Activated CD8-positive, alpha-beta memory T cell treated with anti-CD3 and anti-CD28 coated beads, Interleukin-2, amount 10 ng/mL, durations not matched to agents 7 days and 5 days (primary cell): ENCODE measurements around the gene TRIM47. TPM values are rescaled to one million over a fixed set of nuclear protein-coding genes. Genes with fewer than 3 reads are reported as not detected.

Source experiments
- ATAC-seq: fragments of 150-1000 bp; cut with Tn5 transposase; one replicate; pipeline ENCODE4 v1.10.0; 2021; ENCODE audit warnings: moderate library complexity
- CTCF ChIA-PET: fragments of 350-600 bp; sonication (Branson Sonifier 250); formaldehyde crosslinking; loops from one replicate; lab custom pipeline; 2021; ENCODE audit warnings: antibody characterized with exemption; lab: Charles Lee
- DNase-seq: peaks from one replicate; pipeline ENCODE4 v3.0.0-alpha.2; 2020
- H3K27ac Mint-ChIP-seq: one replicate; pipeline ENCODE4 v1.8.0; 2021; ENCODE audit warnings: mild to moderate bottlenecking, mixed read lengths
- H3K27me3 Mint-ChIP-seq: one replicate; pipeline ENCODE4 v1.8.0; 2021; ENCODE audit warnings: mixed read lengths
- H3K36me3 Mint-ChIP-seq: one replicate; pipeline ENCODE4 v1.8.0; 2021; ENCODE audit warnings: mild to moderate bottlenecking, mixed read lengths
- H3K4me1 Mint-ChIP-seq: one replicate; pipeline ENCODE4 v1.8.0; 2021; ENCODE audit warnings: mixed read lengths
- H3K4me3 Mint-ChIP-seq: one replicate; pipeline ENCODE4 v1.8.0; 2021; ENCODE audit warnings: mild to moderate bottlenecking, moderate library complexity, mixed read lengths
- H3K9me3 Mint-ChIP-seq: one replicate; pipeline ENCODE4 v1.8.0; 2022; ENCODE audit warnings: low read depth, mixed read lengths
- total RNA-seq, 2 experiments: library from RNA; stranded (reverse); gene quantifications; one replicate each; pipeline ENCODE4 v1.2.3, GENCODE V29; 2021

TRIM47 gene
- total RNA-seq, 2 experiments from 2014 or later, result 13.4 to 24.3 TPM

- Mint-ChIP-seq H3K4me1 (peaks cover 24% of the 10 kb centered on the region), H3K27me3 (no peaks in the 10 kb centered on the region), H3K4me3 (no peak overlapping the region), H3K36me3 (peaks cover 22% of the 10 kb centered on the region), H3K9me3 (no peaks in the 10 kb centered on the region), H3K27ac (no peak overlapping the region)
- CTCF ChIA-PET, result interaction anchor here (1.0 to 4.2 kb wide), 7 partner anchors 10 to 98 kb away, joined by 3 to 39 read pairs (median 4); partner anchors contain the start of gene GALK1
- ATAC-seq (no peak), DNase-seq (no peak)
Measured at GRCh38 chr17:75850928-75851692, 27.3 kb downstream of the TRIM47 start.

- Mint-ChIP-seq H3K27me3 (no peaks in the 10 kb centered on the region), H3K4me1 (peaks cover 31% of the 10 kb centered on the region), H3K27ac (no peak overlapping the region), H3K36me3 (peaks cover 24% of the 10 kb centered on the region), H3K4me3 (no peak overlapping the region), H3K9me3 (no peaks in the 10 kb centered on the region)
- CTCF ChIA-PET, result interaction anchor here (0.9 to 4.2 kb wide), 14 partner anchors 8 to 102 kb away, joined by 3 to 39 read pairs (median 4); partner anchors contain the start of genes GALK1 and TRIM47
- no peak for ATAC-seq
- DNase-seq, result no peak
Measured at GRCh38 chr17:75849724-75850123, 28.7 kb downstream of the TRIM47 start.

- Mint-ChIP-seq H3K9me3 (no peaks in the 10 kb centered on the region), H3K36me3 (peaks cover 24% of the 10 kb centered on the region), H3K27ac (no peak overlapping the region), H3K4me3 (no peak overlapping the region), H3K27me3 (no peaks in the 10 kb centered on the region), H3K4me1 (peaks cover 28% of the 10 kb centered on the region)
- DNase-seq (no peak), ATAC-seq (no peak)
- CTCF ChIA-PET, result interaction anchor here (1.0 to 4.2 kb wide), 14 partner anchors 9 to 95 kb away, joined by 3 to 39 read pairs (median 8); partner anchors contain the start of genes GALK1 and TRIM65
Measured at GRCh38 chr17:75849279-75849646, 29.1 kb downstream of the TRIM47 start.

- H3K36me3 Mint-ChIP-seq, result peaks cover 24% of the 10 kb centered on the region
- H3K4me3 Mint-ChIP-seq, result no peak overlapping the region
- ATAC-seq (peak; percentile 13), DNase-seq (peak; percentile 87)
- peak overlapping the region; percentile 68 for H3K27ac Mint-ChIP-seq
- no peaks in the 10 kb centered on the region for H3K9me3 Mint-ChIP-seq
- H3K4me1 Mint-ChIP-seq, result peaks cover 27% of the 10 kb centered on the region
- no peaks in the 10 kb centered on the region for H3K27me3 Mint-ChIP-seq
- CTCF ChIA-PET, result interaction anchor here (0.8 to 4.2 kb wide), 28 partner anchors 9 to 95 kb away, joined by 3 to 39 read pairs (median 4); partner anchors contain the start of genes GALK1 and TRIM65
Measured at GRCh38 chr17:75848523-75849278, 29.7 kb downstream of the TRIM47 start.

- no peaks in the 10 kb centered on the region for H3K27me3 Mint-ChIP-seq
- peaks cover 26% of the 10 kb centered on the region for H3K36me3 Mint-ChIP-seq
- ATAC-seq, result no peak
- DNase-seq, result no peak
- H3K4me1 Mint-ChIP-seq, result peaks cover 22% of the 10 kb centered on the region
- no peak overlapping the region for H3K4me3 Mint-ChIP-seq
- CTCF ChIA-PET, result interaction anchor here (0.6 to 4.2 kb wide), 25 partner anchors 8 to 94 kb away, joined by 3 to 39 read pairs (median 4); partner anchors contain the start of genes GALK1, TRIM47, TRIM65 and WBP2
- H3K9me3 Mint-ChIP-seq, result no peaks in the 10 kb centered on the region
- peak overlapping the region; percentile 68 for H3K27ac Mint-ChIP-seq
Measured at GRCh38 chr17:75847614-75848522, 30.5 kb downstream of the TRIM47 start.

GRCh38 chr17:75846692-75847613, 31.4 kb downstream of the TRIM47 start:
- CTCF ChIA-PET, result interaction anchor here (0.9 to 4.2 kb wide), 10 partner anchors 9 to 93 kb away, joined by 3 to 39 read pairs (median 9); partner anchors contain the start of genes GALK1, TRIM65 and WBP2
- H3K9me3 Mint-ChIP-seq, result no peaks in the 10 kb centered on the region
- DNase-seq, result no peak
- no peak overlapping the region for H3K27ac Mint-ChIP-seq
- no peak overlapping the region for H3K4me3 Mint-ChIP-seq
- H3K27me3 Mint-ChIP-seq, result no peaks in the 10 kb centered on the region
- peaks cover 29% of the 10 kb centered on the region for H3K36me3 Mint-ChIP-seq
- H3K4me1 Mint-ChIP-seq, result peaks cover 25% of the 10 kb centered on the region
- ATAC-seq, result no peak

GRCh38 chr17:75845933-75846691, 32.3 kb downstream of the TRIM47 start:
- Mint-ChIP-seq H3K27me3 (no peaks in the 10 kb centered on the region), H3K9me3 (no peaks in the 10 kb centered on the region), H3K27ac (peak overlapping the region; percentile 39), H3K36me3 (peaks cover 24% of the 10 kb centered on the region), H3K4me3 (no peak overlapping the region), H3K4me1 (peaks cover 25% of the 10 kb centered on the region)
- CTCF ChIA-PET, result interaction anchor here (0.9 to 4.2 kb wide), 10 partner anchors 9 to 95 kb away, joined by 3 to 49 read pairs (median 8); partner anchors contain the start of genes GALK1, TRIM65 and WBP2
- no peak for ATAC-seq
- no peak for DNase-seq

GRCh38 chr17:75845058-75845711, 33.2 kb downstream of the TRIM47 start:
- Mint-ChIP-seq H3K36me3 (peaks cover 24% of the 10 kb centered on the region), H3K27ac (peak overlapping the region; percentile 61), H3K9me3 (no peaks in the 10 kb centered on the region), H3K4me1 (peaks cover 27% of the 10 kb centered on the region), H3K4me3 (peak overlapping the region; percentile 39), H3K27me3 (no peaks in the 10 kb centered on the region)
- CTCF ChIA-PET, result interaction anchor here (0.6 to 4.2 kb wide), 18 partner anchors 10 to 94 kb away, joined by 3 to 49 read pairs (median 8); partner anchors contain the start of genes GALK1, TRIM65 and WBP2
- DNase-seq (peak; percentile 79), ATAC-seq (peak; percentile 52)

- CTCF ChIA-PET, result interaction anchor here (0.6 to 4.1 kb wide), 15 partner anchors 10 to 93 kb away, joined by 3 to 49 read pairs (median 8); partner anchors contain the start of genes GALK1, TRIM65 and WBP2
- Mint-ChIP-seq H3K4me3 (peak overlapping the region; percentile 98), H3K4me1 (peaks cover 27% of the 10 kb centered on the region), H3K27me3 (no peaks in the 10 kb centered on the region), H3K9me3 (no peaks in the 10 kb centered on the region), H3K36me3 (peaks cover 23% of the 10 kb centered on the region), H3K27ac (peak overlapping the region; percentile 98)
- DNase-seq (peak; percentile 63), ATAC-seq (peak; percentile 16)
Measured at GRCh38 chr17:75844530-75845057, 33.8 kb downstream of the TRIM47 start.
